HG03442 (cell line): Measurements from ENCODE around the gene SYT14.
"Not testable (repeated sequence)": the region's sequence is repeated elsewhere in the genome, so short reads cannot be mapped to it uniquely, and the experiment has no call there.

Experiments
- ATAC-seq: cut with Tn5 transposase; IDR thresholded peaks from one replicate; pipeline ENCODE4 v1.9.1; 2021; ENCODE audit warnings: mild to moderate bottlenecking, moderate library complexity; ENCODE audit not compliant: unreplicated experiment

The SYT14 gene

DNA sequence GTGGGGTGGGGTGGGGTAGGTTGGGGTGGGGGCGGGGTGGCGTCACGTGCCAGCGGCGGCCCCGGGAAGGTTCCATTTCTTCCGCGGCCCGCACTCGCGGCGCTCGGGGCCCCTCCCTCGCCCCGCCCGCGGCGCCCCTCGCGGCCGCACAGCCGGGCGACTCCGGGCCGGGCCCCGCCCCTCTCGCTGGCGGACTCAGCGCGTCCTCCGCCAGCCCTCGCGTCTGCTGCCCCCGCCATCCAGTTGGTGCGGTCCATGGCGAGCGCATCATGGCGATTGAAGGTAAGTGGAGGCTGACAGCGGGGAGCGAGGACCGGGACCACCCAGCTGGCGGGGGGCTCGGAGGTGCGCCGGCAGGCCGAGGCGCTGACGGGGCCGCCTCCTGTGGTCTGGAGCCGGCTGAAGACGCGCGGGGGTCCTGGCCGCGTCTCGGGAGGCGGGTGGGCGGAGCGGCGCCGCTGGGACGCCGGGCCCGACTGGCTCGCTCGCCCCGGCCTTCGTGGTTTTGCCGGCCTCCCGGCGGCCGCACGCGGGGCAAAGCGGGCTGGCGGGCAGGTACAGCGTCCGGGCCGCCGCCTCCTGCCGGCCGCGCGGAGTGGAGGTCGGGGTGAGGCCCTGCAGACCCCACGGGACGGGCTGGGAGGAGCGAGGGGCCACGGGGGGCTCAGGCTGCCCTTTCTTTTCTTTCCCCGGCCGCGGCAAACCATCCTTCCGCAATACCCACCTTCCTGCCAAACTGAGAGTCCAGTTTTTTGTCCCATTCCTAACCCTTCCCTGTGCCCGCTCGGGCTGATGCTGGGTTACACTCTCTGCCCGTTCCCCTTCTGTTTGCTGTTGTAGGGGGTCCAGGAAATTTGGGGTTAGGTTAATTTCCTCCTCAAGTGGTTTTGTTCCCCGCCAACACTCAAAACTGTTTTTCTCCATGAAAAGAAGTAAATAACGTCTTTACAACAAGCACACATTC lies at the start of gene SYT14:
Gene SYT14 (plus strand): TSS at position 222 of the 964 bp plus-strand sequence. CDS start 48 bp downstream, at position 270.
- ATAC-seq: peak; percentile 27

DNA sequence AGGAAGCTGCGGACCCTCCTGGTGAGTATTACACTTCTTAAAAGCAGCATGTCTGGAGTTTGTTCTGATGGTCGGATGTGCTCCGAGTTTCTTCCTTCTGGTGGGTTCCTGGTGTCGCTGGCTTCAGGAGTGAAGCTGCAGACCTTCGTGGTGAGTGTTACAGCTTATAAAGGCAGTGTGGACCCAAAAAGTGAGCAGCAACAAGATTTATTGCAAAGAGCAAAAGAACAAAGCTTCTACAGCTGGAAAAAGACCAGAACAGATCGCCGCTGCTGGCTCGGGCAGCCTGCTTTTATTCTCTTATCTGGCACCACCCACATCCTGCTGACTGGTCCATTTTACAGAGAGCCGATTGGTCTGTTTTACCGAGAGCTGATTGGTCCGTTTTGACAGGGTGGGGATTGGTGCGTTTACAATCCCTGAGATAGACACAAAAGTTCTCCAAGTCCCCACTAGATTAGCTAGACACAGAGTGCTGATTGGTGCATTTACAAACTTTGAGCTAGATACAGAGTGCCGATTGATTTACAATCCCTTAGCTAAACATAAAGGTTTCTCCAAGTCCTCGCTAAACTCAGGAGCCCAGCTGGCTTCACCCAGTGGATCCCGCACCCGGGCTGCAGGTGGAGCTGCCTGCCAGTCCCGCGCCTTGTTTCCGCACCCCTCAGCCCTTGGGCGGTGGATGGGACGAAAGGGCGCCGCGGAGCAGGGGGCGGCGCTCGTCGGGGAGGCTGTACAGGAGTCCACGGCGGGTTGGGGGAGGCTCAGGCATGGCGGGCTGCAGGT lies 49.5 kb upstream of the SYT14 start:
- ATAC-seq: not testable (repeated sequence)

DNA sequence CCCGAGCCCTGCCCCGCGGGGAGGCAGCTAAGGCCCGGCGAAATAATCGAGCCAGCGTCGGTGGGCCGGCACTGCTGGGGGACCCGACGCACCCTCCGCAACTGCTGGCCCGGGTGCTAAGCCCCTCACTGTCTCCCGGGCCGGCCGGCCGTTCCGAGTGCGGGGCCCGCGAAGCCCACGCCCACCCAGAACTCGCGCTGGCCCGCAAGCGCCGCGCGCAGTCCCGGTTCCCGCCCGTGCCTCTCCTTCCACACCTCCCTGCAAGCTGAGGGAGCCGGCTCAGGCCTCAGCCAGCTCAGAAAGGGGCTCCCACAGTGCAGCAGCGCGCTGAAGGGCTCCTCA lies 49.0 kb upstream of the SYT14 start:
- no peak for ATAC-seq

DNA sequence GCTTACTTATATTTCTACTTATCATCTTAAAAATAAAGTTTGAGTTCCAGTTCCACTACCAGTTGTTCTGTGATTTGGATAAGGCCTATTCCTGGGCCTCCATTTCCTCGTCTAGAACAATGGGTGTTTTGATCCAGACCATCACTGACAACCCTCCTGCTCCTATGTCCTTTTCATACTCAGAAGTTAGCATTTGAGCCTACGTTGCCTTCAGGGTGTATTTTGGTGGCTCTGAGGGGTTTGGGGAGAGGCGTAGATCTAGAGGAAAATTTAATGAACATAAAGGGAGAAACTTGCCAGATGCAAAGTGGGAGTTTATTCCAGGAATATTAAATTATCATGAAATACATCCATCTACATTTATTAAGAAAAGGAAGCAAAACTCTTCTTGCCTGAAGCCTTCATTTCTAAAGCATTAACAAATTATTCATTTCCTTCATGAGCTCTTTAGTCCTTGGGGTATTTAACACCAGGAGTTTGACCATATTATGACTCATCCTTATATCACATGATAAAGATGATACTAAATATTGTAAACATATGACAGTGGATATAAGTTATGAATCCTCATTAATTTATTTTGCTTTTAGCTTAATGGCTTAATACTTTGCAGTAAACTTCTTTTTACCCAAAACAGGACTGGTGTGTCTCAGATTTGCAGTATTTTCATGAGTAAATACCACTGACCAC lies 47.2 kb upstream of the SYT14 start:
- no peak for ATAC-seq

DNA sequence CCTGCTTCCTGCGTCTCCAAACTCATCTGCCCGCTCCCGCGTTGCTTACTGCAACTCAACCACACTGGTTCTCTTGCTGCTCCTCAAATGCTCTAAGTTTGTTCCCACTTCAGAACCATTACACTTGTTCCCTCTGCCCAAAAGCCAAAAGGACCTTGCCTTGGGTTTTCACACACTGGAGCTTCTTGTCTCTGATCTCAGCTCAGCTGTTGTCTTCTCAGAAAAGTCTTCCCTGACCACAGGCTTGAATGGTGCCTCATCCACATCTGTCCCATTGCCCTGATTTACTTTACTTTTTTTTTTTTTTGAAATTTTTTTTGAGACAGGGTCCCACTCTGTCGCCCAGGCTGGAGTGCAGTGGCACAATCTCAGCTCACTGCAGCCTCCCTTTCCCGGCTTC lies 44.3 kb upstream of the SYT14 start:
- ATAC-seq: no peak

DNA sequence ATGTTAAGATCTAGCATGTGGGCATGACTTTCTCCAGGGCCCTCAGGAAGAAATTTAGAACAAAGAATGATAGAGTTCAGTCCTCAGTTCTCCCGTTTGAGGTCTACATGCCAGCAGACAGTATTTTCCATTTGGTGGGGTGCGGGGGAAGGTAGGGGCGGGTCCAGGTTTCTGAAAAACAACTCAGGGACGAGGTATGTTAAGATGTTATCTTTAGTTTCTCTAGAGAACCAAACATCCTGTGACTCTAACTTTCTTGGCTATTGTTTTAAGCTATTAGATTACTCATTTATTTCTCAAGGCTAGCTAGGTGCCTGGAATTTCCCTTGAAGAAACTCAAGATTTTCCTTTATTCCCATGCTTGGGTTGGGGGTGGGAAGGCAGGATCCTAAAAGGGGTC lies 42.3 kb upstream of the SYT14 start:
- ATAC-seq: no peak

DNA sequence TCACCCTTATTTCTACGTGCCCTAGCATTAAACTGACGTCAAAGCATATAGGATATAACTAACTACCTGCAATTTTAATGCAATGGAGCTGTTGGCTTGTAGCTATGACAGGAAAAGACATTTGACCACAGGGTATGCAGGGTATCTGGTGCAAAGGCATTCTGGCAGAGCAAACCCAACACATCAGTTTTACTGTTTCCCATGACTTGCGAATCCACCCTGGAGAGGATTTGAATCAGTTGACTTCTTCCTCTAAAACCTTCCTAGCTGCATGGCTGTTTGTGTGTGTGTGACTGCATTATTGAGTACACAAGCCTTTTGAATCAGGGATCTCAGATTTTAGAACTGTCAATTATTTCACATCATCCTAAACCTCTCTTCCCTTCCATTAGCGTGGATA lies 41.7 kb upstream of the SYT14 start:
- ATAC-seq: no peak

DNA sequence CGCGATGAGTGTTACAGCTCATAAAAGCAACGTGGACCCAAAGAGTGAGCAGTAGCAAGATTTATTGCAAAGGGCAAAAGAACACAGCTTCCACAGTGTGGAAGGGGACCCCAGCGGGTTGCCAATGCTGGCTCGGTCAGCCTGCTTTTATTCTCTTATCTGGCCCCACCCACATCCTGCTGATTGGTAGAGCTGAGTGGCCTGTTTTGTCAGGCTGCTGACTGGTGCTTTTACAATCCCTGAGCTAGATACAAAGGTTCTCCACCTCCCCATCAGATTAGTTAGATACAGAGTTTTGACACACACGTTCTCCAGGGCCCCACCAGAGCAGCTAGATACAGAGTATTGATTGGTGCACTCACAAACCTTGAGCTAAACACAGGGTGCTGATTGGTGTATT lies 39.7 kb upstream of the SYT14 start:
- not testable (repeated sequence) for ATAC-seq

DNA sequence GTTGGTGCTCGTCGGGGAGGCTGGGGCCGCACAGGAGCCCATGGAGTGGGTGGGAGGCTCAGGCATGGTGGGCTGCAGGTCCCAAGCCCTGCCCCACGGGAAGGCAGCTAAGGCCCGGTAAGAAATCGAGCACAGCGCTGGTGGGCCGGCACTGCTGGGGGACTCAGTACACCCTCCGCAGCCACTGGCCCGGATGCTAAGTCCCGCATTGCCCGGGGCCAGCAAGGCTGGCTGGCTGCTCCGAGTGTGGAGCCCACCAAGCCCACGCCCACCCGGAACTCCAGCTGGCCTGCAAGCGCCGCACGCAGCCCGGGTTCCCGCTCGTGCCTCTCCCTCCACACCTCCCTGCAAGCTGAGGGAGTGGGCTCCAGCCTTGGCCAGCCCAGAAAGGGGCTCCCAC lies 39.2 kb upstream of the SYT14 start:
- ATAC-seq: not testable (repeated sequence)

DNA sequence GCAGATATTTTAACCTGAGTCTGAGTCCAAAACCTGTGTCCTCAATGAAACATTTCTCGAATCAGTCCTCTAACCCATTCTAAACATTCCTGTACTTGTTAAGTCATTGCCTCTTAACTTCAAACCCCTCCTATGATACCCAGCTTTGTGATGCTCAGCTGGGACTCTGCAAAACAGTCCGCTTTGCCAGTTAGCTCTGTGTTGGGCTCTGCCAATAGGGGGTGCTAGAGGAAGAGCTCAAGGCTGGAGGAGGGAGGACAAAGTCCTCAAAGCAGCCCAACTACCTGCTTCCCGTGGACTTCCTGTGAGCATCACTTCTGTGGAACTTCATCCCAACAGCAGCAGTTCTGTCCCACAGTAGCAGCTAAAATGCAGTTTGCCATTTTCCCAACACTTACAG lies 38.1 kb upstream of the SYT14 start:
- no peak for ATAC-seq

DNA sequence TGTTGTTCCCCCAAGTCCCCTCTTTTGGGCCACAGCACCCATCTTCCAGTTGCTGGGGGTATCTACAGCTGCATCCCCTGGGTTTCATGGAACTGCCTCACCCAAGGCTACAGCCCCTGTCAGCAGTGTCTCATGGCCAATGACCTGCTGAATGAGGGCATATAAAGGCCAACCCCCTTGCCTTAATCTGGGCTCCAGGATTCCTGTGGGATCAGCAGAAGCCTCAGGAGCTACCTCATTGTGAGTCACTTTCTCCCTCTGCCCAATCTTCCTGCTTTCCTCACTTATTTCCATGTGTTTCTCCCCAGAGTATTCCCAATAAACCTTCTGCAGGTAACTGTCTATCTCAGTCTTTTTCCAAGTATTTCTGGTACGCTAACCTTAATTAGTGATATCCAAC lies 37.3 kb upstream of the SYT14 start:
- ATAC-seq: no peak

DNA sequence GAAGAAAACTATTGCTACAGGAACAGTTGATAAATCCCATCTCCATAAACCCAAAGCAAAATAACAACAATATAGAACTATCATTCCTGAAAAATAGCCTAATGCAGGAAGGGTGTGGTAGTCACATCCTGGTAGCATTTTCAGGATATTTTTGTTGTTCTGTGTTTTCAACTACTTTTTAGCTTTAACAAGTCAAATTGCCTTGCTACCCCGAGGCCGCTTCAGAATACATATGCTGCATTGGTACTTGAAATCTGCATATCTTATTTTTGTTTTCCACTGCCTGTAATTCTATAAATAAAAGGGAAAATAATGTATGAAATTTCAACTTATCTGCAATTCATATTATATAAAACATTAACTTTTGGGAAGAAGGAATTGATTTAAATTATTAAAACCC lies 36.8 kb upstream of the SYT14 start:
- no peak for ATAC-seq

DNA sequence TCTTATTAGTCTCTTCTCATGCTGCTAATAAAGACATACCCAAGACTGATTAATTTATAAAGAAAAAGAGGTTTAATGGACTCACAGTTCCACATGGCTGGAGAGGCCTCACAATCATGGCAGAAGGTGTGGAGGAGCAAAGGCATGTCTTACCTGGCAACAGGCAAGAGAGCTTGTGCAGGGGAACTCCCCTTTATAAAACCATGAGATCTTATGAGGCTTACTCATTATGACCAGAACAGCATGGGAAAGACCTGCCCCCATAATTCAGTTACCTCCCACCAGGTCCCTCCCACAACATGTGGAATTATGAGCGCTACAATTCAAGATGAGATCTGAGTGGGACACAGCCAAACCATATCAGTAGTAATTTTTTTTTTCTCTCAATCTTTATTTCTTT lies 33.2 kb upstream of the SYT14 start:
- ATAC-seq: not testable (repeated sequence)

DNA sequence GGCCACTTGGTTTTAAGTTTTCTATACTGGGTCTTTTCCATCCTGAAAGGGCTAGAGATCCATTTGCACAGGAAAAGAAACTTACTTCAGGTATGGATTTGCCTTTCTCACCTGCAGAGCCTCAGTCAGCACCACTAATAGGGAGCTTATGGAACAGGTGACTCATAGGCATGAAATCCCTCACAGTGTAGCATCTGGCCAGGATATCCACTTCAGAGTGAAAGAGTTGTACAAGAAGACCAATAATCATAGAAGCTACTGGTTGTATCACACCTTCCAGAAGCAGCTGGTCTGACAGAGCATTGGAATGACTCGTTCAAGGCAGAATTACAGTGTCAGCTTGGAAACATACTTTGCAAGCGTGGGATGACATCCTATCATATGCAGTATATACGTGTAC lies 26.3 kb upstream of the SYT14 start:
- no peak for ATAC-seq

DNA sequence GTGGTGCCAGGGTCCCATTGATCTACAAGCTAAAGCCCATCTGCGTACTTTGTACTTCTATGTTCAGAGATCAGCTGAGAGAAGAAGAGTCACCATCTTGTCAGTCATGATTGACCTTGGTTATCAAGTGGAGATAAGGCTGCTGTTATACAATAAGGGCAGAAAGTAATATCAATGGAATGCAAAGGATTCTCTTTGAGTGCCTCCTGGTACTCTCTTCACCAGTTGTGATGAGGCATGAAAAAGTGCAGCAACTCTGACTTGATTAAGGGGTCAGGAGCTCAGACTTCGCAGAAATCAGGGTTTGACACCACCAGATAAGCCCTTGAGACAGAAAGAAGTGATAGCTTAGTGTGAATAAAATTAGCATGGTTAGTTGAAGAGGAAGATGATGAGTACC lies 25.7 kb upstream of the SYT14 start:
- no peak for ATAC-seq

DNA sequence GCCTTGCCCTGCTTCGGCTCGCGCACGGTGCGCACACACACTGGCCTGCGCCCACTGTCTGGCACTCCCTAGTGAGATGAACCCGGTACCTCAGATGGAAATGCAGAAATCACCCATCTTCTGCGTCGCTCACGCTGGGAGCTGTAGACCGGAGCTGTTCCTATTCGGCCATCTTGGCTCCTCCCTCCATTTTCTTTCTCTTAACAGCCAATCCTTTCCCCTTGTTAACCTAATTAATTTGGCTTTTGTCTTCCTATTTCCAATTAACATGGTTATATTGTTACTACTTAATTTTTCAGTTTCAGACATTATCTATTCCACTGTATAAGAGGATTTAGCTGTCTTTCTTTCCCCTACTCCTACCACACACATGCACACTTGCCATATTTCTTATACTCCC lies 18.4 kb upstream of the SYT14 start:
- not testable (repeated sequence) for ATAC-seq

DNA sequence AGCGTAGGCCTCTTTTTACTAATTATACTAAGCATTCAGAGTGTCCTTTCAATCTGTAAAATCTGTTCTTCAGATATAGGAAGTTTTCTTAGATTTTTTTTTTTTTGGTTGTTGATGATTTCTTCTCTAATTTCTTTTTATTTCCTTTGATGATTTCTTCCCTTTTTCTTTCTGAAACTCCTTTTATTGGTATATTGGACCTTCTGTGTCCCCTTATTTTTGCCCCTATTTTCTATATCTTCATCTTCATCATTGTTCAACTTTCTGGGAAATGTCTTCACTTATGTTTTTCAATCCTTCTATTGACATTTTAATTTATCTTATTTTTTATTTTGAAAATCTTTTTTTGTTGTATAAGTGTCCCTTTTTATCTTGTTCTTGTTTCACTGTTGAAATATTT lies 17.2 kb upstream of the SYT14 start:
- ATAC-seq: no peak

DNA sequence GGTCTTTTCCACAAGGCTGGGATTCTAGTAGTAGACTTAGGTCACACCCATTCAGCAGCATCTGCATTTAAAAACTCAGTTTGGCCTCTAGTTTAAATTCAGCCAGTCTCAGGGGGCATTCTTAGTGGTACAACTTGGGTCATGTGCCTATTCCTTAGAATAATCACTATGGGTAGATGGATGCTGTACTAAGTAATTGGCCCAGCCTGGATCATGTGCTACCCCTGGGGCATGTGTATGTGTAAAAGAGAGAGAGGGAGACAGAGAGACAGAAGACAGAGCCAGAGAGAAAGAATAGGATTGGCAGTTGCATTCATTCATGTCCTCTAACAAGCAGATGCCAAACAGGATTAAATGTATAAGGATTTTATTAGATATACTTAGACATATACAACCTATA lies 13.6 kb upstream of the SYT14 start:
- ATAC-seq: no peak

DNA sequence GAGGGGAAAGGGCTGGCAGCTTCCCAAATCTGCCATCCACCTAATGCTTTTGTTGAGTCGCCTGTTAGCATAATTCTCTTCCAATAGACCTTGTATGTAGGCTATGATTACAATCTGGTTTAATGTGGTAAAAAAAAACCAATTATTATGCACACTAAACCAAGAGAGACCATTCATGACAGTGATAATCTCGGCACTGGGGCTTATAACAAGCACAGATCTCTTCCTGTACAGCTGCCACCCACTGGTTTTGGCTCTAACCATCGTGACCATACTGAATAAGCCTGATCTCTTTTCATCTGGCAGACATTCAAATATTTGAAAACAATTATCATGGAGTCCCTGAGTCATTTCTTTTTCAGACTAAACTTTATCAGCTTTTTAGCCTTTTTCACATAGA lies 12.0 kb upstream of the SYT14 start:
- no peak for ATAC-seq

DNA sequence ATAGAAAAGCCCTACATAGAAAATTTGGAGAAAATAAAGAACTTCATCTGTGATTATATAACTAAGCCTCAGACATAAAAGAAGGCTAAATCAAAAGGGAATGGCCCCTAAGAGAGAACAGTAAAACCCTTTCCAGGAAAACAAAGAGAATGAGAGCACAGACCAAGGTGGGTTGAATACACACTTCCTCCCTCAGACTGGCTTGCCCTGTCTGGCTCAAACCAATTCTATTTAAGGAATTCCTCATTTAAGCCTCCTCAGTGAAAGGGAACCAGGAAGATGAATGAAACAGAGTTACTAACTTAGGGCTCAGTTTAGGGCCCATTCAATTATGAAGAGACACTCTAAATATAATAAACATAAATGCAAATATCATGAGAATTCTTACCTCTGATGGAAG lies 10.6 kb upstream of the SYT14 start:
- ATAC-seq: no peak

DNA sequence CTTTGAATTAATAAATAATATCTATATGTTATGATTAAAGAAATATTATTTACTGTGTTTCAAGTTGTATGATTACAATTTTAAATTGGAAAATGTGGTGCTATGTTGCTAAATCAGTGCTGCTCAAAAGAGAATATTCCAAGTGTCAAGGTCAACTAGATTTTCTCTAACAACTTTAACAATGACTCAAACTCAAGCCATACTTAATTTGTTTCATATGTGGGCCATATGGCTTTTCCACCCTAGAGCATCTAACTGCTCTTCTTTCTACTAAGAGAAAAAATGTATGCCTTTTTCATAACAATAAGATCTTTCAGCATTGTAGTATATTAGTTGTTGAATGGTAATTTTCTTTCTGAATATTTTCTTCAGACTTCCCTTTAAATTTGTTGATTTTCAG lies 8.3 kb upstream of the SYT14 start:
- ATAC-seq: no peak

DNA sequence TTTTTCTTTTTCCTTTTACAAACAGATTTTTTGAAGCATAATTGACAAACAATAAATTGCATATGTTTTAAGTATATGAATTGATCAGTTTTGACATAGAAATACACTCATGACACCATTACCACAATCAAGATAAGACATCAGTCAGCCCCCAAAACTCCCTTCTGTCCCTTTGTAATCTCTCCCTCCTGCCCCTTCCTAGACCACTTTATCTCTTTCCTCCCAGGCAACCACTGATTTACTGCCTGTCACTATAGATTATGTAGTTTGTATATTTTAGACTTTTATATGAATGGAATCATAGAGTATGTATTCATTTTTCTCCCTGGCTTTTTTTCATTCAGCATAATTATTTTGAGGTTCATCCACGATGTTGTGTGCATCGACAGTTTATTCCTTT lies 6.9 kb upstream of the SYT14 start:
- ATAC-seq: no peak
